Neuronal stem cell (in vitro differentiated cells): Measurements from ENCODE around the gene ITM2B.
"Not testable (repeated sequence)": the region's sequence is repeated elsewhere in the genome, so short reads cannot be mapped to it uniquely, and the experiment has no call there.

ENCODE experiments used
- DNase-seq: peaks from one replicate; pipeline ENCODE4 v3.0.0-alpha.2; 2013; ENCODE audit warnings: low spot score
- H2AFZ ChIP-seq: one replicate; pipeline ENCODE4 v1.6.1; 2013; ENCODE audit warnings: mild to moderate bottlenecking, low read length, inconsistent platforms
- H2AK5ac ChIP-seq: 2 replicates; pipeline ENCODE4 v1.6.1; 2013; ENCODE audit warnings: low read depth, mild to moderate bottlenecking, inconsistent platforms, low read length, moderate library complexity, mixed read lengths
- H2BK120ac ChIP-seq: 2 replicates; pipeline ENCODE4 v1.6.1; 2013; ENCODE audit warnings: low read depth, mild to moderate bottlenecking, inconsistent platforms, low read length, moderate library complexity, mixed read lengths
- H2BK12ac ChIP-seq: one replicate; pipeline ENCODE4 v1.6.1; 2013; ENCODE audit warnings: low read length, inconsistent platforms
- H2BK15ac ChIP-seq: 2 replicates; pipeline ENCODE4 v1.6.1; 2013; ENCODE audit warnings: mild to moderate bottlenecking, low read length, inconsistent platforms, mixed read lengths
- H2BK5ac ChIP-seq: one replicate; pipeline ENCODE4 v1.6.1; 2013; ENCODE audit warnings: inconsistent platforms, mild to moderate bottlenecking, low read length, moderate library complexity
- H3K14ac ChIP-seq: one replicate; pipeline ENCODE4 v1.6.1; 2013; ENCODE audit warnings: low read length, inconsistent platforms
- H3K18ac ChIP-seq: 2 replicates; pipeline ENCODE4 v1.6.1; 2013; ENCODE audit warnings: low read length, inconsistent platforms
- H3K23ac ChIP-seq: 2 replicates; pipeline ENCODE4 v1.6.1; 2013; ENCODE audit warnings: low read depth, mild to moderate bottlenecking, mixed read lengths, low read length, inconsistent platforms; ENCODE audit not compliant: poor library complexity
- H3K27ac ChIP-seq: replicated peaks from 3 replicates; pipeline ENCODE4 v1.5.1; 2013; ENCODE audit warnings: low read length, inconsistent platforms
- H3K27me3 ChIP-seq, 3 experiments: 2 replicates each; pipeline ENCODE4 v1.6.1; 2013; ENCODE audit warnings: low read length in 3 of 3, mild to moderate bottlenecking in 2 of 3, inconsistent platforms in 1 of 3, low read depth in 1 of 3, mixed read lengths in 1 of 3, moderate library complexity in 1 of 3; ENCODE audit not compliant: control insufficient read depth in 3 of 3, insufficient read depth in 3 of 3
- H3K36me3 ChIP-seq, 2 donors: replicated peaks in 1 of 2; 2 replicates each; pipeline ENCODE4 v1.6.1; 2013; ENCODE audit warnings: low read length in 2 of 2; ENCODE audit not compliant: control insufficient read depth in 2 of 2, insufficient read depth in 2 of 2
- H3K4ac ChIP-seq: 2 replicates; pipeline ENCODE4 v1.6.1; 2013; ENCODE audit warnings: inconsistent platforms, mild to moderate bottlenecking, low read length, moderate library complexity
- H3K4me1 ChIP-seq, 2 donors: 1 replicate in 1 of 2; 2 replicates in 1 of 2; pipeline ENCODE4 v1.6.1; 2013; ENCODE audit warnings: low read length in 2 of 2, low read depth in 1 of 2; ENCODE audit not compliant: control insufficient read depth in 2 of 2, insufficient read depth in 1 of 2
- H3K4me2 ChIP-seq: one replicate; pipeline ENCODE4 v1.6.1; 2013; ENCODE audit warnings: mild to moderate bottlenecking, low read length, inconsistent platforms; ENCODE audit not compliant: insufficient read depth, poor library complexity, severe bottlenecking
- H3K4me3 ChIP-seq, 2 donors: 2 replicates each; pipeline ENCODE4 v1.5.1; 2013; ENCODE audit warnings: low read length in 2 of 2, mild to moderate bottlenecking in 2 of 2, inconsistent platforms in 1 of 2, moderate library complexity in 1 of 2
- H3K79me1 ChIP-seq: one replicate; pipeline ENCODE4 v1.6.1; 2013; ENCODE audit warnings: low read depth, mild to moderate bottlenecking, inconsistent platforms, low read length, moderate library complexity
- H3K9ac ChIP-seq: one replicate; pipeline ENCODE4 v1.6.1; 2013; ENCODE audit warnings: mild to moderate bottlenecking, low read depth, low read length, inconsistent platforms; ENCODE audit not compliant: poor library complexity
- H3K9me3 ChIP-seq, 2 donors: replicated peaks in 1 of 2; 2 replicates each; pipeline versions ENCODE3 to v1.6.1; 2013; ENCODE audit warnings: low read length in 2 of 2, mild to moderate bottlenecking in 2 of 2, inconsistent platforms in 1 of 2, low read depth in 1 of 2, mixed read lengths in 1 of 2, moderate library complexity in 1 of 2; ENCODE audit not compliant: control insufficient read depth in 2 of 2, insufficient read depth in 1 of 2
- H4K8ac ChIP-seq: one replicate; pipeline ENCODE4 v1.6.1; 2013; ENCODE audit warnings: low read depth, mild to moderate bottlenecking, inconsistent platforms, low read length, moderate library complexity
- H4K91ac ChIP-seq: one replicate; pipeline ENCODE4 v1.6.1; 2013; ENCODE audit warnings: low read length, low read depth, mild to moderate bottlenecking, inconsistent platforms; ENCODE audit not compliant: poor library complexity
- WGBS, 2 donors: extraction: QIAGEN DNeasy Blood & Tissue Kit; methylation state at CpG; one replicate each; pipeline ENCODE4 v1.1.7; 2013; ENCODE audit warnings: missing lambda C conversion rate in 2 of 2, mixed read lengths in 1 of 2; ENCODE audit not compliant: insufficient read length in 2 of 2, insufficient replicate concordance in 1 of 2; ENCODE audit errors: extremely low coverage in 2 of 2; 5-methylcytosine and 5-hydroxymethylcytosine counted together

Gene ITM2B

GRCh38 chr13:48210178-48210577 is 22.8 kb upstream of the ITM2B start:
- Histone ChIP-seq H3K4me2 (no peak overlapping the region), H2BK120ac (no peak overlapping the region), H3K23ac (no peak overlapping the region), H2BK12ac (no peak overlapping the region), H3K9ac (no peak overlapping the region), H3K4me1 (no peaks in the 10 kb centered on the region), H4K8ac (no peak overlapping the region), H3K36me3 (no peaks in the 10 kb centered on the region), H2AK5ac (no peak overlapping the region), H3K27ac (no peak overlapping the region), H4K91ac (no peak overlapping the region), H3K4ac (no peak overlapping the region), H3K27me3 (no peaks in the 10 kb centered on the region), H3K79me1 (no peaks in the 10 kb centered on the region), H3K9me3 (no peaks in the 10 kb centered on the region), H3K14ac (no peak overlapping the region), H2AFZ (no peak overlapping the region), H2BK5ac (no peak overlapping the region), H3K18ac (no peak overlapping the region), H2BK15ac (no peak overlapping the region), H3K4me3 (no peak overlapping the region)
- DNase-seq = no peak
- WGBS, 2 donors = no CpG with 5 or more reads among the region's 3 CpGs

GRCh38 chr13:48214519-48215121 is 18.4 kb upstream of the ITM2B start:
- no peak overlapping the region for H3K4ac ChIP-seq
- no peaks in the 10 kb centered on the region for H3K36me3 ChIP-seq
- H3K23ac ChIP-seq = no peak overlapping the region
- no peaks in the 10 kb centered on the region for H3K4me1 ChIP-seq
- no peak overlapping the region for H2BK5ac ChIP-seq
- no peak overlapping the region for H2BK15ac ChIP-seq
- no peak overlapping the region for H3K14ac ChIP-seq
- H3K4me2 ChIP-seq = no peak overlapping the region
- H3K4me3 ChIP-seq = no peak overlapping the region
- H3K27me3 ChIP-seq = no peaks in the 10 kb centered on the region
- WGBS, 2 donors = no CpG with 5 or more reads among the region's 1 CpG
- no peak overlapping the region for H3K27ac ChIP-seq
- H2AK5ac ChIP-seq = no peak overlapping the region
- no peak overlapping the region for H4K8ac ChIP-seq
- no peak overlapping the region for H3K18ac ChIP-seq
- no peak overlapping the region for H2BK12ac ChIP-seq
- no peak overlapping the region for H2BK120ac ChIP-seq
- no peak overlapping the region for H2AFZ ChIP-seq
- no peak overlapping the region for H4K91ac ChIP-seq
- H3K9me3 ChIP-seq = no peaks in the 10 kb centered on the region
- no peak for DNase-seq
- H3K79me1 ChIP-seq = no peaks in the 10 kb centered on the region
- H3K9ac ChIP-seq = no peak overlapping the region

GRCh38 chr13:48215511-48216203 is 17.3 kb upstream of the ITM2B start:
- not testable (repeated sequence) for H2BK15ac ChIP-seq, H3K14ac ChIP-seq, H3K9me3 ChIP-seq, H3K4me1 ChIP-seq, H3K9ac ChIP-seq, H2BK120ac ChIP-seq, H3K4me3 ChIP-seq, H2BK5ac ChIP-seq, H2AFZ ChIP-seq, H3K18ac ChIP-seq, H3K4me2 ChIP-seq, H3K79me1 ChIP-seq, H4K8ac ChIP-seq, DNase-seq, H3K27me3 ChIP-seq, H3K36me3 ChIP-seq, H3K27ac ChIP-seq, H2AK5ac ChIP-seq, H4K91ac ChIP-seq, H2BK12ac ChIP-seq, H3K4ac ChIP-seq, H3K23ac ChIP-seq
- WGBS, 2 donors = no CpG with 5 or more reads among the region's 1 CpG

GRCh38 chr13:48216204-48216711 is 16.7 kb upstream of the ITM2B start:
- Histone ChIP-seq H3K4me1 (no peaks in the 10 kb centered on the region), H3K36me3 (no peaks in the 10 kb centered on the region), H3K27me3 (no peaks in the 10 kb centered on the region), H3K14ac (no peak overlapping the region), H2BK15ac (no peak overlapping the region), H2AK5ac (no peak overlapping the region), H3K4me2 (no peak overlapping the region), H3K9me3 (no peaks in the 10 kb centered on the region), H3K23ac (no peak overlapping the region), H4K91ac (no peak overlapping the region), H2BK120ac (no peak overlapping the region), H2BK5ac (no peak overlapping the region), H3K9ac (no peak overlapping the region), H3K4ac (no peak overlapping the region), H3K18ac (no peak overlapping the region), H3K4me3 (no peak overlapping the region), H2AFZ (no peak overlapping the region), H4K8ac (no peak overlapping the region), H3K79me1 (no peaks in the 10 kb centered on the region), H3K27ac (no peak overlapping the region), H2BK12ac (no peak overlapping the region)
- WGBS, 2 donors = no CpG with 5 or more reads among the region's 2 CpGs
- no peak for DNase-seq
